Stimulated activated naive CD4-positive, alpha-beta T cell treated with Interleukin-2 at 50 U/mL for 16 hours (primary cell): ENCODE results near the gene NOL6.
"Not testable (repeated sequence)": the region's sequence is repeated elsewhere in the genome, so short reads cannot be mapped to it uniquely, and the experiment has no call there.

ENCODE experiments used
- DNase-seq: peaks from one replicate; lab custom pipeline; 2025; lab: John Stamatoyannopoulos, UW

NOL6 gene

GRCh38 chr9:33471361-33471760, 2.4 kb downstream of the NOL6 start:
- DNase-seq, result no peak

GRCh38 chr9:33469891-33470290, 3.8 kb downstream of the NOL6 start:
- no peak for DNase-seq

- DNase-seq, result no peak
Measured at GRCh38 chr9:33468797-33469621, 4.7 kb downstream of the NOL6 start.

GRCh38 chr9:33468215-33468730, 5.5 kb downstream of the NOL6 start:
- DNase-seq, result no peak

- DNase-seq, result no peak
Measured at GRCh38 chr9:33467526-33467925, 6.2 kb downstream of the NOL6 start.

GRCh38 chr9:33466565-33467495, 6.9 kb downstream of the NOL6 start:
- DNase-seq, result peak; percentile 64

- no peak for DNase-seq
Measured at GRCh38 chr9:33465596-33466564, 7.8 kb downstream of the NOL6 start.

GRCh38 chr9:33465096-33465495, 8.6 kb downstream of the NOL6 start:
- DNase-seq, result no peak

GRCh38 chr9:33464045-33464636, 9.6 kb downstream of the NOL6 start:
- DNase-seq, result no peak

GRCh38 chr9:33463151-33463550, 10.6 kb downstream of the NOL6 start:
- no peak for DNase-seq

GRCh38 chr9:33461492-33461891, 12.2 kb downstream of the NOL6 start:
- no peak for DNase-seq

GRCh38 chr9:33460854-33461253, 12.9 kb downstream of the NOL6 start:
- no peak for DNase-seq

- no peak for DNase-seq
Measured at GRCh38 chr9:33459115-33459514, 14.6 kb downstream of the NOL6 start.

GRCh38 chr9:33458444-33458843, 15.3 kb downstream of the NOL6 start:
- peak; percentile 61 for DNase-seq

GRCh38 chr9:33455945-33456344, 17.8 kb downstream of the NOL6 start:
- no peak for DNase-seq

- not testable (repeated sequence) for DNase-seq
Measured at GRCh38 chr9:33455456-33455855, 18.3 kb downstream of the NOL6 start.

- not testable (repeated sequence) for DNase-seq
Measured at GRCh38 chr9:33454661-33455026, 19.1 kb downstream of the NOL6 start.

GRCh38 chr9:33453999-33454660, 19.6 kb downstream of the NOL6 start:
- no peak for DNase-seq

GRCh38 chr9:33453286-33453860, 20.4 kb downstream of the NOL6 start:
- DNase-seq, result no peak

GRCh38 chr9:33452828-33453271, 20.9 kb downstream of the NOL6 start:
- peak; percentile 36 for DNase-seq
